ENCODE data around the gene CLIC5. TPM values are rescaled to one million over a fixed set of nuclear protein-coding genes. Genes with fewer than 3 reads are reported as not detected.

Gene CLIC5
- total and polyA plus RNA-seq, 2 of the 8 experiments (the other 6 are each of a cell fraction or from before 2014, with no cell fraction given) = 0.12 to 0.15 TPM

GRCh38 chr6:45917439-45917838, 98.2 kb downstream of the CLIC5 start (continued):
- TF ChIP-seq, protein P1, sequence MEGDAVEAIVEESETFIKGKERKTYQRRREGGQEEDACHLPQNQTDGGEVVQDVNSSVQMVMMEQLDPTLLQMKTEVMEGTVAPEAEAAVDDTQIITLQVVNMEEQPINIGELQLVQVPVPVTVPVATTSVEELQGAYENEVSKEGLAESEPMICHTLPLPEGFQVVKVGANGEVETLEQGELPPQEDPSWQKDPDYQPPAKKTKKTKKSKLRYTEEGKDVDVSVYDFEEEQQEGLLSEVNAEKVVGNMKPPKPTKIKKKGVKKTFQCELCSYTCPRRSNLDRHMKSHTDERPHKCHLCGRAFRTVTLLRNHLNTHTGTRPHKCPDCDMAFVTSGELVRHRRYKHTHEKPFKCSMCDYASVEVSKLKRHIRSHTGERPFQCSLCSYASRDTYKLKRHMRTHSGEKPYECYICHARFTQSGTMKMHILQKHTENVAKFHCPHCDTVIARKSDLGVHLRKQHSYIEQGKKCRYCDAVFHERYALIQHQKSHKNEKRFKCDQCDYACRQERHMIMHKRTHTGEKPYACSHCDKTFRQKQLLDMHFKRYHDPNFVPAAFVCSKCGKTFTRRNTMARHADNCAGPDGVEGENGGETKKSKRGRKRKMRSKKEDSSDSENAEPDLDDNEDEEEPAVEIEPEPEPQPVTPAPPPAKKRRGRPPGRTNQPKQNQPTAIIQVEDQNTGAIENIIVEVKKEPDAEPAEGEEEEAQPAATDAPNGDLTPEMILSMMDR (IDR thresholded peaks at IDR 0.05; ENCODE audit: control extremely low read depth in 1 of 3, insufficient read depth in 1 of 3, low read depth in 1 of 3, low read length in 3 of 3) = no peak
- TF ChIP-seq TAF1 (IDR thresholded peaks at IDR 0.05; ENCODE audit: low read depth, low read length) (no peak), SP4 (IDR thresholded peaks at IDR 0.05; ENCODE audit: low read length) (no peak)

All from H1 (cell line).